ENCODE results near the gene SSUH2. TPM values are rescaled to one million over a fixed set of nuclear protein-coding genes. Genes with fewer than 3 reads are reported as not detected.
"Not testable (repeated sequence)": the region's sequence is repeated elsewhere in the genome, so short reads cannot be mapped to it uniquely, and the experiment has no call there.

Gene SSUH2
- polyA plus RNA-seq, 3 donors: not detected

DNA sequence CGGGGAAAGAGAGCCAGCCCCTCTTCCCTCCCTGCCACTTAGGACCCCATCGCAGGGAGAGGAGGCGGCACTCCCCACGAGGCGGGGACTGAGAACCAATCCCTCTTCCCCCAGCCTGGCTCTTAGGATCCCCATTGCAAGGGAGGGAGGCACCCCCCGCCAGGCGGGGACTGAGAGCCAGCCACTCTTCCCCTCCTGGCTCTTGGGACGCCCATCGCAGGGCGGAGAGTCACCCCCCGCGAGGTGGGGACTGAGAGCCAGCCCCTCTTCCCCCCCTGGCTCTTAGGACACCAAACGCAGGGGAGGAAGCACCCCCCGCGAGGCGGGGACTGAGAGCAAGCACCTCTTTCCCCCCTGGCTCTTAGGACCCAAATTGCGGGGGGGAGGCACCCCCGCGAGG lies 34.2 kb upstream of the SSUH2 start:
- Histone ChIP-seq H3K79me2 (ENCODE audit: insufficient read depth, low read length) (no peaks in the 10 kb centered on the region), H3K9me3 (replicated peaks in 1 of 2; ENCODE audit: control insufficient read depth in 1 of 2, insufficient read depth in 1 of 2, low read length in 2 of 2) (no peaks in the 10 kb centered on the region), H3K36me3 (replicated peaks in 1 of 2; ENCODE audit: control insufficient read depth in 1 of 2, insufficient read depth in 2 of 2, low read length in 2 of 2) (no peaks in the 10 kb centered on the region), H3K27ac (ENCODE audit: low read depth in 1 of 2, low read length in 2 of 2) (no peak overlapping the region), H3K4me1 (ENCODE audit: control insufficient read depth in 1 of 2, insufficient read depth in 2 of 2, low read length in 2 of 2) (no peaks in the 10 kb centered on the region), H3K4me3 (replicated peaks in 1 of 3; ENCODE audit: low read depth in 2 of 3, low read length in 3 of 3) (no peak overlapping the region), H4K20me1 (ENCODE audit: insufficient read depth, low read length) (no peaks in the 10 kb centered on the region), H2AFZ (ENCODE audit: insufficient read depth, low read depth, low read length, poor library complexity, severe bottlenecking) (no peak overlapping the region), H3K4me2 (replicated peaks; ENCODE audit: extremely low read depth, low read length, poor library complexity, severe bottlenecking) (no peak overlapping the region), H3K27me3 (ENCODE audit: control insufficient read depth in 2 of 2, insufficient read depth in 2 of 2, low read length in 2 of 2) (no peaks in the 10 kb centered on the region), H3K9ac (ENCODE audit: insufficient read depth, low read length, poor library complexity, severe bottlenecking) (no peak overlapping the region)
- no peaks in the 10 kb centered on the region for H3K36me3 Mint-ChIP-seq
- H3K4me3 Mint-ChIP-seq: no peak overlapping the region
- WGBS (ENCODE audit: insufficient coverage): 100% methylated on average over 1 of the region's 19 CpGs
- no peak for DNase-seq
- no peak overlapping the region for H3K27ac Mint-ChIP-seq
- intact Hi-C loops (cut with micrococcal nuclease): no loop called here
- peaks cover 2 to 12% (median 2%) of the 10 kb centered on the region in 3 donors for H3K27me3 Mint-ChIP-seq (ENCODE audit: low read depth in 3 of 3)
- H3K9me3 Mint-ChIP-seq: peaks cover 0 to 7% (median 0%) of the 10 kb centered on the region in 7 donors
- TF ChIP-seq, protein P1, sequence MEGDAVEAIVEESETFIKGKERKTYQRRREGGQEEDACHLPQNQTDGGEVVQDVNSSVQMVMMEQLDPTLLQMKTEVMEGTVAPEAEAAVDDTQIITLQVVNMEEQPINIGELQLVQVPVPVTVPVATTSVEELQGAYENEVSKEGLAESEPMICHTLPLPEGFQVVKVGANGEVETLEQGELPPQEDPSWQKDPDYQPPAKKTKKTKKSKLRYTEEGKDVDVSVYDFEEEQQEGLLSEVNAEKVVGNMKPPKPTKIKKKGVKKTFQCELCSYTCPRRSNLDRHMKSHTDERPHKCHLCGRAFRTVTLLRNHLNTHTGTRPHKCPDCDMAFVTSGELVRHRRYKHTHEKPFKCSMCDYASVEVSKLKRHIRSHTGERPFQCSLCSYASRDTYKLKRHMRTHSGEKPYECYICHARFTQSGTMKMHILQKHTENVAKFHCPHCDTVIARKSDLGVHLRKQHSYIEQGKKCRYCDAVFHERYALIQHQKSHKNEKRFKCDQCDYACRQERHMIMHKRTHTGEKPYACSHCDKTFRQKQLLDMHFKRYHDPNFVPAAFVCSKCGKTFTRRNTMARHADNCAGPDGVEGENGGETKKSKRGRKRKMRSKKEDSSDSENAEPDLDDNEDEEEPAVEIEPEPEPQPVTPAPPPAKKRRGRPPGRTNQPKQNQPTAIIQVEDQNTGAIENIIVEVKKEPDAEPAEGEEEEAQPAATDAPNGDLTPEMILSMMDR (IDR thresholded peaks at IDR 0.05): no peak
- no peaks in the 10 kb centered on the region for H3K4me1 Mint-ChIP-seq

DNA sequence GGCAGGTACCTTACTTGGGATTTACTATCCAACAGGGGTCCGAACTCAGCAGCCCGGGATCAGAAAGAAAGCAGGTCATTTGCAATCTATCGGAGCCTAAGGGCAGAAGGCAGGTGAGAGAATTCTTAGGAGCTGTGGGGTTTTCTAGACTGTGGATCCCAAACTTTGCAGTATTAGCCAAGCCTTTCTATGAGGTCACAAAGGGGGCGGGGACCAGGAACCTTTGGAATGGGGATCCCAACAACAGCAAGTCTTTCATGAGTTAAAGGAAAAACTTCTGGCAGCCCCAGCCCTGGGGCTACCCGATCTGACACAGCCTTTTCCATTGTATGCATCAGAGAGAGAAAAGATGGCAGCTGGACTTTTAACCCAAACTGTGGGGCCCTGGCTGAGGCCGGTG lies 32.7 kb upstream of the SSUH2 start:
- H3K36me3 Mint-ChIP-seq; H3K4me1 Mint-ChIP-seq; H4K20me1 ChIP-seq (ENCODE audit: insufficient read depth, low read length); H3K9me3 ChIP-seq (replicated peaks in 1 of 2; ENCODE audit: control insufficient read depth in 1 of 2, insufficient read depth in 1 of 2, low read length in 2 of 2); H3K27me3 ChIP-seq (ENCODE audit: control insufficient read depth in 2 of 2, insufficient read depth in 2 of 2, low read length in 2 of 2); H3K27ac ChIP-seq (ENCODE audit: low read depth in 1 of 2, low read length in 2 of 2); DNase-seq; H2AFZ ChIP-seq (ENCODE audit: insufficient read depth, low read depth, low read length, poor library complexity, severe bottlenecking); intact Hi-C loops (cut with micrococcal nuclease); H3K27ac Mint-ChIP-seq; H3K4me3 ChIP-seq (replicated peaks in 1 of 3; ENCODE audit: low read depth in 2 of 3, low read length in 3 of 3); H3K9me3 Mint-ChIP-seq; H3K4me1 ChIP-seq (ENCODE audit: control insufficient read depth in 1 of 2, insufficient read depth in 2 of 2, low read length in 2 of 2); H3K4me2 ChIP-seq (replicated peaks; ENCODE audit: extremely low read depth, low read length, poor library complexity, severe bottlenecking); H3K79me2 ChIP-seq (ENCODE audit: insufficient read depth, low read length); H3K9ac ChIP-seq (ENCODE audit: insufficient read depth, low read length, poor library complexity, severe bottlenecking); H3K36me3 ChIP-seq (replicated peaks in 1 of 2; ENCODE audit: control insufficient read depth in 1 of 2, insufficient read depth in 2 of 2, low read length in 2 of 2); H3K4me3 Mint-ChIP-seq: not testable (repeated sequence)
- 100% methylated on average over 2 of the region's 6 CpGs for WGBS (ENCODE audit: insufficient coverage)
- H3K27me3 Mint-ChIP-seq (ENCODE audit: low read depth in 3 of 3): peaks cover 0 to 12% (median 0%) of the 10 kb centered on the region in 3 donors

DNA sequence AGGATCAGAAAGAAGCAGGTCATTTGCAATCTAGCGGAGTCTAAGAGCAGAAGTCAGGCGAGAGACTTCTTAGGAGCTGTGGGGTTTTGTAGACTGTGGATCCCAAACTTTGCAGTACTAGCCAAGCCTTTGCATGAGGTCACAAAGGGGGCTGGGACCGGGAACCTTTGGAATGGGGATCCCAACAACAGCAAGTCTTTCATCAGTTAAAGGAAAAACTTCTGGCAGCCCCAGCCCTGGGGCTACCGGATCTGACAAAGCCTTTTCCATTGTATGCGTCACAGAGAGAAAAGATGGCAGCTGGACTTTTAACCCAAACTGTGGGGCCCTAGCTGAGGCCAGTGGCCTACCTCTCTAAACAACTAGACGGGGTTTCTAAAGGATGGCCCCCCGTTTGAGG lies 31.0 kb upstream of the SSUH2 start:
- H3K4me2 ChIP-seq (replicated peaks; ENCODE audit: extremely low read depth, low read length, poor library complexity, severe bottlenecking); H3K36me3 ChIP-seq (replicated peaks in 1 of 2; ENCODE audit: control insufficient read depth in 1 of 2, insufficient read depth in 2 of 2, low read length in 2 of 2); H3K36me3 Mint-ChIP-seq; DNase-seq; H3K4me3 ChIP-seq (replicated peaks in 1 of 3; ENCODE audit: low read depth in 2 of 3, low read length in 3 of 3); intact Hi-C loops (cut with micrococcal nuclease); H3K79me2 ChIP-seq (ENCODE audit: insufficient read depth, low read length); H3K27ac Mint-ChIP-seq; H3K27ac ChIP-seq (ENCODE audit: low read depth in 1 of 2, low read length in 2 of 2); H3K9ac ChIP-seq (ENCODE audit: insufficient read depth, low read length, poor library complexity, severe bottlenecking); H2AFZ ChIP-seq (ENCODE audit: insufficient read depth, low read depth, low read length, poor library complexity, severe bottlenecking); H3K27me3 ChIP-seq (ENCODE audit: control insufficient read depth in 2 of 2, insufficient read depth in 2 of 2, low read length in 2 of 2); H3K9me3 ChIP-seq (replicated peaks in 1 of 2; ENCODE audit: control insufficient read depth in 1 of 2, insufficient read depth in 1 of 2, low read length in 2 of 2); H3K4me3 Mint-ChIP-seq; H3K4me1 ChIP-seq (ENCODE audit: control insufficient read depth in 1 of 2, insufficient read depth in 2 of 2, low read length in 2 of 2); H3K4me1 Mint-ChIP-seq; H4K20me1 ChIP-seq (ENCODE audit: insufficient read depth, low read length): not testable (repeated sequence)
- Mint-ChIP-seq H3K9me3 (peaks cover 0 to 12% (median 7%) of the 10 kb centered on the region in 7 donors), H3K27me3 (ENCODE audit: low read depth in 3 of 3) (peaks cover 0 to 10% (median 0%) of the 10 kb centered on the region in 3 donors)
- WGBS (ENCODE audit: insufficient coverage): 85% methylated on average over 7 of the region's 7 CpGs
